Endothelial cell of umbilical vein (primary cell): Measurements from ENCODE around the gene AUTS2. TPM values are rescaled to one million over a fixed set of nuclear protein-coding genes. Genes with fewer than 3 reads are reported as not detected.

Experiments used
- BruUV-seq: library from RNA; stranded (reverse); fragments of 400-500 nt; replicated peaks from 2 replicates; lab custom pipeline; 2021; lab: Mats Ljungman, UMichigan
- CTCF ChIA-PET: fragments of 300-600, 350-600 bp; sonication (Branson Sonifier 250); formaldehyde crosslinking; loops from one replicate; lab custom pipeline; 2021; ENCODE audit warnings: antibody characterized with exemption, inconsistent platforms; lab: Charles Lee
- POLR2A ChIA-PET: fragments of 300-600, 350-600 bp; sonication (Branson Sonifier 250); formaldehyde crosslinking; loops from one replicate; lab custom pipeline; 2021; ENCODE audit warnings: antibody characterized with exemption, inconsistent platforms; lab: Charles Lee
- DNase-seq: peaks from one replicate; pipeline ENCODE4 v3.0.0-alpha.2; 2011; ENCODE audit warnings: low read depth, low spot score
- FAIRE-seq: peaks from 2 replicates; lab custom pipeline; 2011; peaks lifted over from hg19 to GRCh38; lab: Jason Lieb, UNC
- H2AFZ ChIP-seq: 2 replicates; pipeline ENCODE4 v1.6.0; 2012; ENCODE audit warnings: low read depth, low read length, control low read depth, inconsistent platforms
- H3K27ac ChIP-seq: 2 replicates; pipeline ENCODE4 v1.5.1; 2011; ENCODE audit warnings: low read depth, mild to moderate bottlenecking, control low read depth, low read length, moderate library complexity; ENCODE audit not compliant: insufficient read depth
- H3K27me3 ChIP-seq, 2 experiments: 2 replicates each; pipeline versions ENCODE4 v1.6.0 to v1.6.1; 2011; ENCODE audit warnings: low read length in 2 of 2, mixed read lengths in 1 of 2; ENCODE audit not compliant: control insufficient read depth in 2 of 2, insufficient read depth in 2 of 2
- H3K36me3 ChIP-seq, 2 experiments: 2 replicates in 1 of 2; 3 replicates in 1 of 2; pipeline ENCODE4 v1.5.1; 2011; ENCODE audit warnings: low read length in 2 of 2, mild to moderate bottlenecking in 1 of 2, moderate library complexity in 1 of 2; ENCODE audit not compliant: control insufficient read depth in 2 of 2, insufficient read depth in 2 of 2; ENCODE audit errors: extremely low read depth in 1 of 2
- H3K4me1 ChIP-seq: 3 replicates; pipeline ENCODE4 v1.5.1; 2011; ENCODE audit warnings: mild to moderate bottlenecking, low read length; ENCODE audit not compliant: control insufficient read depth, insufficient read depth; ENCODE audit errors: extremely low read depth
- H3K4me2 ChIP-seq: 2 replicates; pipeline ENCODE4 v1.6.1; 2011; ENCODE audit warnings: low read length, control low read depth, mixed read lengths; ENCODE audit not compliant: insufficient read depth
- H3K4me3 ChIP-seq, 3 experiments: fragments of 200-600 bp in 1 of 3; sonication (generic), shearing (Covaris generic) in 1 of 3; replicated peaks in 1 of 3; 2 replicates each; pipeline ENCODE4 v1.5.1; 2011 to 2016; ENCODE audit warnings: control low read depth in 3 of 3, low read length in 3 of 3, mild to moderate bottlenecking in 2 of 3, inconsistent platforms in 1 of 3, low read depth in 1 of 3, moderate library complexity in 1 of 3; ENCODE audit not compliant: insufficient read depth in 1 of 3
- H3K79me2 ChIP-seq: 2 replicates; pipeline ENCODE4 v1.6.0; 2012; ENCODE audit warnings: low read length, inconsistent platforms; ENCODE audit not compliant: control insufficient read depth, insufficient read depth
- H3K9ac ChIP-seq: replicated peaks from 2 replicates; pipeline ENCODE3; 2011; ENCODE audit warnings: low read length, control low read depth; ENCODE audit not compliant: insufficient read depth; ENCODE audit errors: extremely low read depth
- H3K9me1 ChIP-seq: replicated peaks from 3 replicates; pipeline ENCODE4 v1.6.0; 2011; ENCODE audit warnings: mild to moderate bottlenecking, low read length; ENCODE audit not compliant: control insufficient read depth, insufficient read depth; ENCODE audit errors: extremely low read depth
- H3K9me3 ChIP-seq: replicated peaks from 2 replicates; pipeline ENCODE4 v1.5.1; 2012; ENCODE audit warnings: low read length, inconsistent platforms; ENCODE audit not compliant: control insufficient read depth, insufficient read depth
- H4K20me1 ChIP-seq: replicated peaks from 2 replicates; pipeline ENCODE3; 2011; ENCODE audit warnings: mild to moderate bottlenecking, low read length; ENCODE audit not compliant: control insufficient read depth, insufficient read depth; ENCODE audit errors: extremely low read depth
- EZH2 ChIP-seq: IDR thresholded peaks from 2 replicates; pipeline ENCODE4 v1.6.1; 2012; ENCODE audit warnings: borderline replicate concordance, low read depth, mild to moderate bottlenecking, moderate library complexity, low read length, inconsistent platforms; ENCODE audit not compliant: severe bottlenecking
- FOS ChIP-seq: IDR thresholded peaks from 2 replicates; pipeline ENCODE4 v1.6.1; 2011; ENCODE audit warnings: mild to moderate bottlenecking, low read length, moderate library complexity, borderline replicate concordance; ENCODE audit not compliant: insufficient read depth
- POLR2A ChIP-seq: IDR thresholded peaks from 2 replicates; pipeline ENCODE4 v1.6.1; 2012; ENCODE audit warnings: low read depth, mild to moderate bottlenecking, control low read depth, low read length
- dilution Hi-C: fragments of 300-500 bp; cut with MboI; formaldehyde crosslinking; loops from one replicate; pipeline ENCODE4 v1.15.0; 2019; ENCODE audit warnings: low sequenced_read_pairs; ENCODE audit not compliant: extremely low pct_ligation_motif_present
- intact Hi-C: fragments of 100-400 bp; cut with micrococcal nuclease; formaldehyde crosslinking; loops from one replicate; pipeline ENCODE4 v1.10.0; 2022
- polyA plus RNA-seq, 4 experiments: library from polyadenylated mRNA; depleted of rRNA in 3 of 4; stranded (reverse) in 3 of 4; unstranded in 1 of 4; fragments of >200 nt; gene quantifications; 2 replicates each; pipeline versions ENCODE4 v1.2.1 to v1.2.3, GENCODE V29; 2011 to 2012; ENCODE audit warnings: missing spikeins in 1 of 4
- total RNA-seq: library from RNA; stranded (reverse); gene quantifications from 2 replicates; pipeline ENCODE4 v1.2.3, GENCODE V29; 2021
- TF ChIP-seq, protein P1 (sequence below), 2 donors: IDR thresholded peaks; 1 replicate in 1 of 2; 2 replicates in 1 of 2; pipeline ENCODE4 v1.5.1; 2011; ENCODE audit warnings: low read length in 2 of 2, mild to moderate bottlenecking in 2 of 2, moderate library complexity in 2 of 2, control low read depth in 1 of 2, inconsistent platforms in 1 of 2, low read depth in 1 of 2; ENCODE audit not compliant: insufficient read depth in 1 of 2; ENCODE audit errors: extremely low read depth in 1 of 2
- TF ChIP-seq, protein P2 (sequence below): IDR thresholded peaks from 2 replicates; pipeline ENCODE4 v1.6.1; 2011; ENCODE audit not compliant: insufficient read depth, insufficient read length

The AUTS2 gene
- total and polyA plus RNA-seq, 2 donors (not counting 3 experiments of a cell fraction or from before 2014, with no cell fraction given): 0.59 to 8.0 TPM

DNA sequence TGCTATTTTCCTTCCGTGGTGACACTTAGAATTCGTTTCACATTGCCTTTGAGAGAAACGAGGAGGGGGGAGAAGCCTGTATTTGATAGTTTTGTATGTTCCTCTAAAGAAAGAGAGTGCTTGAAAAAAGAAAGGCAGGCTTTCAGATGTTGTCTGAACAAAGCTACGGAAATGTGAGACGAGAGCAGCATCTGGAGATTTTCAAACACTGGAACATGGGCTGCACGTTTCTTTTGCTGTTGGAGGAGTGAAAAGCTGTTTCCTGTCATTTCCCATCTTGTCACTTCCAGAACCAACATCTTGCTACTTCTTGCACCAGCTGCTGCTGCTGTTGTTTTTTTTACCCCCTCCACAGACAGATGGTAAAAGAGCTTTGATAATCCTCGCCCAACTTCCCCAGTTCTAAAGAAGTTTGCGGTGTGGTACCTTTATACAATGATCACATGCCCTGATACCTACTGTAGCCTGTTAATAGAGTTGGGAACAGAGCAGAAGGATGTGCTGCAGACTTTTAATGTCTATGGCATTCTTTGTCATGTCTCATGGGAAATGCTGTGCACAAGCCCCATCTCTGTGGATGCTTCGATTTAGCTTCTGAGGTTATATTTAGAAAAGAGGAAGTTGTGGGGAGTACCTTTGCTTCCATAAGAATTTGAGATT lies 408.1 kb downstream of the AUTS2 start:
- POLR2A ChIA-PET: no interaction called here
- dilution Hi-C loops: no loop called here

More for the DNA sequence above, 408.1 kb downstream of the AUTS2 start:
- H3K9ac ChIP-seq: no peak overlapping the region
- H3K4me2 ChIP-seq: no peak overlapping the region
- CTCF ChIA-PET: no interaction called here
- H3K4me3 ChIP-seq: no peak overlapping the region
- no peaks in the 10 kb centered on the region for H3K4me1 ChIP-seq
- H3K27ac ChIP-seq: no peak overlapping the region
- TF ChIP-seq POLR2A (no peak), EZH2 (no peak), FOS (no peak)
- TF ChIP-seq, protein P1, sequence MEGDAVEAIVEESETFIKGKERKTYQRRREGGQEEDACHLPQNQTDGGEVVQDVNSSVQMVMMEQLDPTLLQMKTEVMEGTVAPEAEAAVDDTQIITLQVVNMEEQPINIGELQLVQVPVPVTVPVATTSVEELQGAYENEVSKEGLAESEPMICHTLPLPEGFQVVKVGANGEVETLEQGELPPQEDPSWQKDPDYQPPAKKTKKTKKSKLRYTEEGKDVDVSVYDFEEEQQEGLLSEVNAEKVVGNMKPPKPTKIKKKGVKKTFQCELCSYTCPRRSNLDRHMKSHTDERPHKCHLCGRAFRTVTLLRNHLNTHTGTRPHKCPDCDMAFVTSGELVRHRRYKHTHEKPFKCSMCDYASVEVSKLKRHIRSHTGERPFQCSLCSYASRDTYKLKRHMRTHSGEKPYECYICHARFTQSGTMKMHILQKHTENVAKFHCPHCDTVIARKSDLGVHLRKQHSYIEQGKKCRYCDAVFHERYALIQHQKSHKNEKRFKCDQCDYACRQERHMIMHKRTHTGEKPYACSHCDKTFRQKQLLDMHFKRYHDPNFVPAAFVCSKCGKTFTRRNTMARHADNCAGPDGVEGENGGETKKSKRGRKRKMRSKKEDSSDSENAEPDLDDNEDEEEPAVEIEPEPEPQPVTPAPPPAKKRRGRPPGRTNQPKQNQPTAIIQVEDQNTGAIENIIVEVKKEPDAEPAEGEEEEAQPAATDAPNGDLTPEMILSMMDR (IDR thresholded peaks at IDR 0.05; ENCODE audit: extremely low read depth in 1 of 2, insufficient read depth in 1 of 2, low read depth in 1 of 2, low read length in 2 of 2): no peak
- TF ChIP-seq, protein P2, sequence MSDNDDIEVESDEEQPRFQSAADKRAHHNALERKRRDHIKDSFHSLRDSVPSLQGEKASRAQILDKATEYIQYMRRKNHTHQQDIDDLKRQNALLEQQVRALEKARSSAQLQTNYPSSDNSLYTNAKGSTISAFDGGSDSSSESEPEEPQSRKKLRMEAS: no peak
- no peaks in the 10 kb centered on the region for H3K9me1 ChIP-seq
- H3K36me3 ChIP-seq: no peaks in the 10 kb centered on the region
- H4K20me1 ChIP-seq: no peaks in the 10 kb centered on the region
- DNase-seq (no peak), FAIRE-seq (no peak)
- no TSS peak for BruUV-seq
- no peaks in the 10 kb centered on the region for H3K79me2 ChIP-seq
- H2AFZ ChIP-seq: no peak overlapping the region
- intact Hi-C loops: no loop called here
- H3K9me3 ChIP-seq: no peaks in the 10 kb centered on the region
- H3K27me3 ChIP-seq: no peaks in the 10 kb centered on the region
